Fibroblast of the aortic adventitia (primary cell): ENCODE data around the gene XRCC5. TPM values are rescaled to one million over a fixed set of nuclear protein-coding genes. Genes with fewer than 3 reads are reported as not detected.

Source experiments
- DNase-seq: peaks from one replicate; pipeline ENCODE4 v3.0.0-alpha.2; 2010; ENCODE audit warnings: low read depth
- H3K4me3 ChIP-seq: 2 replicates; pipeline ENCODE4 v1.5.1; 2011; ENCODE audit warnings: low read depth, mild to moderate bottlenecking, control low read depth, low read length, moderate library complexity
- total RNA-seq: library from RNA; depleted of rRNA; stranded (reverse); fragments of >200 nt; gene quantifications from 2 replicates; pipeline ENCODE4 v1.2.3, GENCODE V29; 2012; ENCODE audit warnings: low replicate concordance
- TF ChIP-seq, protein P1 (sequence below): IDR thresholded peaks from 2 replicates; pipeline ENCODE4 v1.5.1; 2011; ENCODE audit warnings: mild to moderate bottlenecking, low read length, control low read depth, inconsistent platforms; ENCODE audit not compliant: insufficient read depth

Gene XRCC5
- total RNA-seq, 1 donor = 271 TPM

- TF ChIP-seq, protein P1, sequence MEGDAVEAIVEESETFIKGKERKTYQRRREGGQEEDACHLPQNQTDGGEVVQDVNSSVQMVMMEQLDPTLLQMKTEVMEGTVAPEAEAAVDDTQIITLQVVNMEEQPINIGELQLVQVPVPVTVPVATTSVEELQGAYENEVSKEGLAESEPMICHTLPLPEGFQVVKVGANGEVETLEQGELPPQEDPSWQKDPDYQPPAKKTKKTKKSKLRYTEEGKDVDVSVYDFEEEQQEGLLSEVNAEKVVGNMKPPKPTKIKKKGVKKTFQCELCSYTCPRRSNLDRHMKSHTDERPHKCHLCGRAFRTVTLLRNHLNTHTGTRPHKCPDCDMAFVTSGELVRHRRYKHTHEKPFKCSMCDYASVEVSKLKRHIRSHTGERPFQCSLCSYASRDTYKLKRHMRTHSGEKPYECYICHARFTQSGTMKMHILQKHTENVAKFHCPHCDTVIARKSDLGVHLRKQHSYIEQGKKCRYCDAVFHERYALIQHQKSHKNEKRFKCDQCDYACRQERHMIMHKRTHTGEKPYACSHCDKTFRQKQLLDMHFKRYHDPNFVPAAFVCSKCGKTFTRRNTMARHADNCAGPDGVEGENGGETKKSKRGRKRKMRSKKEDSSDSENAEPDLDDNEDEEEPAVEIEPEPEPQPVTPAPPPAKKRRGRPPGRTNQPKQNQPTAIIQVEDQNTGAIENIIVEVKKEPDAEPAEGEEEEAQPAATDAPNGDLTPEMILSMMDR = no peak
- DNase-seq = no peak
- no peak overlapping the region for H3K4me3 ChIP-seq
Measured at GRCh38 chr2:216159144-216159543, 50.0 kb downstream of the XRCC5 start.

GRCh38 chr2:216159646-216160045, 50.5 kb downstream of the XRCC5 start:
- TF ChIP-seq, protein P1 = no peak
- H3K4me3 ChIP-seq = no peak overlapping the region
- DNase-seq = no peak

DNA sequence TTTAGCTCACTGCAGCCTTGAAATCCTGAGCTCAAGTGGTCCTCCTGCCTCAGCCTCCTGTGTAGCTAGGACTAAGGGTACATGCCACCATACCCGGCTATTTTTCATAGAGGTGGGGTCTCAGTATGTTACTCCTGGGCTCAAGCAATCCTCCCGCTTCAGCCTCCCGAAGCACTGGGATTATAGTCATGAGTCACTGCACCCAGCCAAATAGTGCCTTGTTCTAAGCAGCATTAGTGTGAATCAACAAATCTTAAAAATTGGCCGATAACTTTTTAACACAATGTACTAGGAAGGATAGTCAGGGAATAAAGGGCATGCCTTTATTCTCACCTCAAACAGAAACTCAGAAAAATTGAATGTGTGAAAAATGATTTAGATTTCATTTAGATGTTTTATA, 51.6 kb downstream of the XRCC5 start:
- TF ChIP-seq, protein P1 = no peak
- DNase-seq = no peak
- no peak overlapping the region for H3K4me3 ChIP-seq

DNA sequence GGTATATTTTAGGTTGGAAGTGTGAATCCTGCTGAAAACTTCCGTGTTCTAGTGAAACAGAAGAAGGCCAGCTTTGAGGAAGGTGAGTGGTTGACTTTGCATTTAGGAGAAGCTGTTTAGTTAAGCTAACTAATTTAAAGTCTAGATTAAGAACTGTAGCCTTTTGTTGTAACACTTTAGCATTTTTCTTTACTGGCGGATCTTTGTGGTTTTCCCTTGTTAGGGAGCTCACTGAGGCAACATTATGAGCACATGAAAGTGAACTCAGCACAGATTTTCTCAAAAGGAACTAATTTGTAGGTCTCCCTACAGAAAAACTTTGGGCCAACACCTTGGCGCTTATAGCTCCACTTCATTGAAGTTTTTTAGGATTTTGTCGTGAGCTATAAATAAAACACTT, 52.8 kb downstream of the XRCC5 start:
- no peak for DNase-seq
- H3K4me3 ChIP-seq = no peak overlapping the region
- TF ChIP-seq, protein P1 = no peak

DNA sequence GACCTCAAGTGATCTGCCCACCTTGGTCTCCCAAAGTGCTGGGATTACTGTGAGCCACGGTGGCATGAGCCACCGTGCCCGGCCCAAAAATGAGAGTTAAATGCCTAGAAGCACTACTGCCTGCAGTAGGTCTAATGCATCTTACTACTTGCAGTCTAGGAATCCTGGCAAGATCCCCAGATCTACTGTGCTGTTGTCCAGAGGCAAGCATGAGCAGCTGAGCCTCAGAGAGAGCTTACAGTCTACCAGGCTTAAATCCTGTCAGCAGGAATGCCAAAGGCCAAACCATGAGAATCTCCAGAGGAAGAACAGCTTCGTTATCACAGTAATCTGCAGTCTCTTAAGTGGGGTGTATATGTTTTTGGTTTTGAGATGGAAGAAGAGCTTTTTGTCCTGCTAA, 54.4 kb downstream of the XRCC5 start:
- TF ChIP-seq, protein P1 = no peak
- H3K4me3 ChIP-seq = no peak overlapping the region
- peak; percentile 23 for DNase-seq

- TF ChIP-seq, protein P1 = no peak
- no peak overlapping the region for H3K4me3 ChIP-seq
- no peak for DNase-seq
Measured at GRCh38 chr2:216164087-216164486, 54.9 kb downstream of the XRCC5 start.

- no peak for DNase-seq
- H3K4me3 ChIP-seq = no peak overlapping the region
- TF ChIP-seq, protein P1 = no peak
Measured at GRCh38 chr2:216164576-216164975, 55.4 kb downstream of the XRCC5 start.
